Activated CD4-positive, alpha-beta T cell treated with anti-CD3 and anti-CD28 coated beads for 24 hours (primary cell): ENCODE measurements around the gene PRAC1.

ENCODE experiments used
- DNase-seq, 2 donors: peaks; one replicate each; pipeline ENCODE4 v3.0.0-alpha.2; 2020; ENCODE audit warnings: low read depth in 2 of 2

PRAC1 gene

DNA sequence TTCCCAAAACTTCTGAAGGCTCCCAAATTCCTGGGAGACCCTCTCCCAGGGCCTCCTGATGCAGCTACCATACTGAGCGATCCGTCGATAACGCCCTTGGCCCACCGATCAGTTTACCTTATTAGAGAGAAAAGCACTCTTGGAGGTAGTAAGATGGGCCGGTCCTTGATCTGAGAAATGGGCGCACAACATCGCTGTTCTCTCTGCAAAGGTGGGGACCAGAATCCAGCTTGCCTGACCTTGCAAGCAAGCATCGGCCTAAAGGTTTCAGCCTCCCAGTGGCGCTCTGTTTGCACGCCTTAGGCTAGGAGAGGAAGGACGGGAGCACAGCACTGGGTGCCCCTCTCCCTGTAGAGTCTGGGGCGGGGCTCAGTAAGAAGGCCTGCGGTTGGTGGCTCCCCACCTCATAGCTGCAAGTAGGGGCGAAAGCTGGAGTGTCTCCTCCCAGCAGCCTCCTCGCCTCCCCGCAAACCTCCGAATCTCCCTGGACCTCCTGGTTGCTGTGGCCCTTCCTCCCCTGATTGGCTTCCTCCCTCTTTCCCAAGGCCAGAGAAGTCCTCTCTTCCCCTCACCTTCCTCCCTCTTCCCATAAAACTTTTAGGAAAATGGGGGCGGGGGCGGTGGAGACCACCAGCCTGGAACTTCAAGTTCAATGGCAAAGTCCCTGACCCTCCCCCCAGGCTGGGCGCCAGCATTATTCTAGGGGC is at the start of gene PRAC1:
Gene PRAC1 (minus strand): TSS at position 318 of the 707 bp plus-strand sequence. CDS start 126 bp downstream, at position 192.
- no peak for DNase-seq

- no peak for DNase-seq
Measured at GRCh38 chr17:48770954-48771353, 48.6 kb upstream of the PRAC1 start.

DNA sequence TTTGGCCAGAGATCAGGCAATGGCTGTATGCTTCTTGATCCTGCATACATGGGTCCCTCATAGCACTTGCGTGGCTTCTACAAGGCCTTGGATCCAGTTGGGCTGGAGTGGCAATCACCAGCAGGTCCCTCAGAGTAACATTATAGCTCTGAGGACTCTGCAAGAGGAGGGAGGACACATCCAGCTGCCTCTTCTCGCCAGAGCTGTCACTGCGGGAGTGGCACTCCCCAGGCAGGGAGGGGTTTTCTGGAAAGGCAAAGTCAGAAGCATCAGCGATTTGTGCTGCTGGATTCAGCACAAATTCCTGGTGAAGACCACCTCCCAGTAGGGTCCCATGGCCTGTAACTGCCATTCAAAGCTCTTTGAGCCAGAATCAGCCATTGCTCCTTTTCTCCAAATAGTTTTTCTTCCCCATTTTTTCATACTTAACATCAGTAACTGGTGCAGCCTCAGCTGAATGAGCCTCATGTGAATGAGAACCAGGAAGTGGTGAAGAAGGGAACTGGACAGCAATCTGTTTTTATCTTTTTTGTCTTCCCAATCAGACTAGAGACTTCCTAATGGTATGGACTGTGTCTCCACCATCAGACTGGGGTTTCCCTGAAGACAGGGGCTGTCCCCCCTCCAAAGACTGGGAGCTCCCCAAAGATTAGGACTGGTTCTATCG is 46.8 kb upstream of the PRAC1 start:
- no peak for DNase-seq

GRCh38 chr17:48767263-48767774 is 45.0 kb upstream of the PRAC1 start:
- no peak for DNase-seq

- no peak for DNase-seq
Measured at GRCh38 chr17:48761114-48761513, 38.8 kb upstream of the PRAC1 start.

DNA sequence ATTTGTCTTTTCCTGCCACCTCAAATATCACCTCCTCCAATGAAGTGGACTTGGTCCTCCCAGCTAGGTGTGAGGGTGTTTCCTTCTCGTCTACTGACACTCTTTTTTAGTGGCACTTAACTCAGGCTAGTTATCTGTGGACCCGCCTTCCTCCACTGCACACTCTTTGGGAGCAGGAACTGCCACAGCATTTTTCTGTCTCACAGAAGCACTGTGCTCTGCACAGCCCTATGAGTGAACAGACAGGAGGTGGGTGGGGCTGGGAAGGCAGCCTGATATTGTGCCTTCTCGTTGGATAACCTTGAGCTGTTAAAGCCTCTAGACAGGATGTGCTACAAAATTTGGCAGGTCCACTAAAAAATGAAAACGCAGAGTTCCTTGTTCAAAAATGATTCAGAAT is 38.1 kb upstream of the PRAC1 start:
- DNase-seq: no peak

DNA sequence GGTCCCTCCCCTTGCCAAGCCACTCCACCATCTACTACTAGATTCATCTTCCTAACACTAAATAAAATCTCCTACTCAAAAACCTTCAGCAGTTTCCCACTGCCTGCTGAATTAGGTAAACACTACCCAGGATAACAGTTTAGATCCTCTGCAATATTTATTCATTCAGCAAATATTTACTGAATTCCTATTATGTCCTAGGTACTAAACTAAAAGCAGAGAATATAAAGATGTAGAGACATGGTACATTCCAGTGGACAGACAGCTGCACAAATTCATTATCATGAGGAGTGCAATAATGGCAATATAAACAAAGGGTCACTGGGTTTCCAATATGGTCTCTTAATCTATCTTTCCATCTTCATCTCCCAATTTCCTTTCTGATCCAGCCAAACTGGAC is 37.0 kb upstream of the PRAC1 start:
- DNase-seq: no peak

GRCh38 chr17:48757524-48757961 is 35.2 kb upstream of the PRAC1 start:
- no peak for DNase-seq

DNA sequence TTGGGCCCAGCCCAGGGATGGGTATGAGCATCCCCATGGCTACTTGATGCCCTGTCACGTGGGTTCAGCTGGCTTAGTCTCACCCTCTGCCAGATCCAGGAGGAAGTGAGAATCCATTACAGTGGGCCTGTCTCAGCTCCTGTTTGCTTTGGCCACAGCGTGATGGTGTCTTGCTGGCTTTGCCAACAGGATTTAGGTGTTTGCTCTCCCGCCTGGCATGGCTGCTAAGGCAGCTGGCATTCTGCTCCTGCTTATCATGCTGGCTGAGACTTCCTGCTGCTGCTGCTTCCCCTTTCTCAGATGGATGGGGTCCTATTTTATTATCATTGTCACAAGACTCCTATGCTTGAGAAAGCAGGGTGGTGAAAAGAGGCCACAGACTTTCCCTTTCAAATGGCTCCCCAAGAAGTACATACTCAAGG is 34.5 kb upstream of the PRAC1 start:
- DNase-seq: no peak

DNA sequence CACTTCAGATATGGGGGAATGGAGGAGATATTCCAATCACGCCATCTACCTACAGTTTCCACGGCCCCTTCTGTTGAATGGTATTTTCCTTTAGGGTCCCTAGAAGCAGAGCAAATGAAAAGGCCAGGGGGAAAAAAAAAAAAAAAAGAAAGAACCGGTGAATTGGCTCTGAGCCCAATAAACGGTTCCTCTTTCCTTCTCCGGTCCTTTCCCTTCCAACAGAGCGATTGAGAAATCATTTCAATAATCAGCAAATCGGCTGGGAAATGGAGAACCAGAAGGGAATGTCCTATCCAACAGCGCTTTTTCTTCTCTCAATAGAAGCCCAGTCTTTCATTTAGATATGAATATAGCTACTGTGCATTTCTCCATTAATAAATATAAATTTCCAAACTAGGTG is 33.0 kb upstream of the PRAC1 start:
- DNase-seq: no peak

DNA sequence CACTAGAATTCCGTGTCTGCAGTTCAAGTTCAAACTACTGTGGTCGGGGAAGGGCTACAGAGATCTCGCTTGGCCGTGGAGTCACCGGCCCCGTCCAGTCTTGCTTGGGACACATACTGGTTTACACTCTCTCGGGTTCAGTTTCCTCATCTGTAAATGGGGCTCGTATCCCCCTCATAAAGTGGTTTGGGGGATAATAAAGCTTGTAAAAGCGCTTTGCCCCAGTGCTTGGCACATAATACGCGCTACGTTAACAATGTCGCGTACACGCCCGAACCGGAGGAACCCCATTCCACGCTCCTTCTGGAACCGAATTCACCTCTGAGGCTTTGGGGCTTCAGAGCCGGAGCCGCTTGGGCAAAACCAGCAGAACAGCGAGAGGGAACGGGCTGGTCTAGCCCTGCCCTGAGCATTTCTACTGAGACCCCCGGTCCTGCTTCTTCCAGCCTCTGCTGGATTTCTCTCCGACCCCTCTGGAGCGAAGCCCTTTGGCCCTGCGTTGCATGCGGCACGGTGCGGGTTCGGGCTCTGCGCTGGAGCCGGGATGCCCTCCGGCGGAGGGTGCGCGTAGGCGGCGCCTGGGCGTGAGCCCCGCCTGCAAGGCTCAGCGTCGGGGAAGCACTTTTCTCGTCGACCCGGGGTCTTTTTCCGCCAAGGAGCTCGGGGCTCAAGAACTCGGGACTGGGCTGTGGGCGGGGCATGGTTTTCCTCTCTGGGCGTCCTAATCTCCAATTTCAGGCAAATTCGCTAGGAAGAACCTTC is 32.4 kb upstream of the PRAC1 start:
- no peak for DNase-seq

GRCh38 chr17:48753794-48754499 is 31.6 kb upstream of the PRAC1 start:
- no peak for DNase-seq

GRCh38 chr17:48752399-48753288 is 30.3 kb upstream of the PRAC1 start:
- no peak for DNase-seq

GRCh38 chr17:48751733-48752398 is 29.5 kb upstream of the PRAC1 start:
- DNase-seq: no peak

DNA sequence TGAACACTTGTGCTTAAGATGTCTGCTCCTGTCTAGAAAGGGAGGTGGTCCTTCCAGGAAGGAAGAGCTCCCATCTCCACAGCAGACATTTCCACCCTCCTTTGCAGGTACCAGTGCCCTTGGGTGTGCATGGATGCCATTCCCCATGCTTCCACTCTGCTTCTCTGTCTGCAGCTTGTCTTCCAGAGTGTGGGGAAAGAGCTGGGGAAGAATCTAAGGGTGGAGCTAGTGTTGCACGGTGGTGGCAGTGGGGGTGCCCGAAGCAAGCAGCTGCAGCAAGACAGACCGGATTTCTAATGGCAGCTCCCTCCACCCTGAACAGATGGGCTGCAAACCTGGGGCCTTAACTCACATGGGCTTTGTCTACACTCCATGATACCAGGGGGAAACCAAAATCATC is 28.9 kb upstream of the PRAC1 start:
- DNase-seq: no peak

- DNase-seq: no peak
Measured at GRCh38 chr17:48749621-48750553, 27.6 kb upstream of the PRAC1 start.

DNA sequence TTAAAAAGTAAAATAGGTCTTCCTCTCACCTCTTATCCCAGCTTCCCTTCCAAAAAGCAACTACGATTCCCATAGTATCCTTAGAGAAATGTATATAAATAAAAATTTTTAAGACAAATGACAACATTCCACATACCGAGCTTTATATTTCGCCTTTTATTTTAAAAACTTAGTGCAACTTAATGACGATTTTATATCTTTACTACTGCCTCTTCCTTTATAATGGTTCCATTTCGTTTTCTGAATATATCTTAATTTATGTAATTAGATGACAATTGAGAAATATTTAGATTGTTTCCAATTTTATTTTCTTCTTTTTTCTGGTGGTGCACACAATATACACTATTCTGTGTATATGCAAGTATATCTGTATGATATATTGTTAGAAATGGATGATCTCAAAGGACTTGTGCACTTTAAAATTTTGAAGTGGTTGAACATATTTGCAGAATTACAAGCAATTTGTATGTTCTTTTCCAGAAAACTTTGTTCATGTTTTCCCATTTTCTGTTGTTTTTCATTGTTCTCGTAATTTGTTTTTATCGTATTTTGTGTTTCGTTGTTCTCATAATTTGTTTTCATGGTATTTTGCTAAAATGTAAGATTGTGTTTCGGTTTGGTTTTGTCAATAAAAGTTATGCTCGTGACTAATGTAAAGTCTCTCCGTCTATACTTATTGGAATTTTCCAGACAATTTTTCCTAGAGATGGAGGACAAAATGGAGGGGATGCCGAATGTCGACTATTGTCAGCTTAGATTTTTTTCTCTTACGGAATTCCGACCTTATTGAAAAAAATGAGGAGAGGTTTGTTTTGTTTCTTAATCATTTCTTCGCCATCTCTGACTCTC is 26.6 kb upstream of the PRAC1 start:
- DNase-seq: no peak
